Measurements from ENCODE around the gene CFAP57.

DNA sequence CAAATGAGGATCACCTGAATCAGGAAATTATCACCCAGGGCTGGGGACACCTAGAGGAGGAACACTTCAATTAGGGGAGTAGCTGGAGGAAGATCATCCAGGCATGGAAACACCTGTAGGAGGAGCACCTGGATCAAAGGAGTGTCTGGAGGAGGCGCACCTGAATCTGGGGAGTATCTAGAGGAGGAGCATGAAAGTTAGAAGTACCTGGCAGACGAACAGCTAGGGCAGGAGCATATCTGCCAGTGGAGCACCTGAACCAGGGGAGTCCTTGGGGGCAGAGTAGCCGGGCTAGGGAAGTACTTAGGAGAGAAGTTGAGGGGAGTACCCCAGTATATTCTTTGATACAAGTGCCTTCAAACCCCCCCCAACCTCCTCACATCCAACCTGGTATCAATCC, 111.9 kb downstream of the CFAP57 start:
- TF ChIP-seq EZH2 (IDR thresholded peaks at IDR 0.05; ENCODE audit: low read depth): no peak
- TF ChIP-seq, protein P1, sequence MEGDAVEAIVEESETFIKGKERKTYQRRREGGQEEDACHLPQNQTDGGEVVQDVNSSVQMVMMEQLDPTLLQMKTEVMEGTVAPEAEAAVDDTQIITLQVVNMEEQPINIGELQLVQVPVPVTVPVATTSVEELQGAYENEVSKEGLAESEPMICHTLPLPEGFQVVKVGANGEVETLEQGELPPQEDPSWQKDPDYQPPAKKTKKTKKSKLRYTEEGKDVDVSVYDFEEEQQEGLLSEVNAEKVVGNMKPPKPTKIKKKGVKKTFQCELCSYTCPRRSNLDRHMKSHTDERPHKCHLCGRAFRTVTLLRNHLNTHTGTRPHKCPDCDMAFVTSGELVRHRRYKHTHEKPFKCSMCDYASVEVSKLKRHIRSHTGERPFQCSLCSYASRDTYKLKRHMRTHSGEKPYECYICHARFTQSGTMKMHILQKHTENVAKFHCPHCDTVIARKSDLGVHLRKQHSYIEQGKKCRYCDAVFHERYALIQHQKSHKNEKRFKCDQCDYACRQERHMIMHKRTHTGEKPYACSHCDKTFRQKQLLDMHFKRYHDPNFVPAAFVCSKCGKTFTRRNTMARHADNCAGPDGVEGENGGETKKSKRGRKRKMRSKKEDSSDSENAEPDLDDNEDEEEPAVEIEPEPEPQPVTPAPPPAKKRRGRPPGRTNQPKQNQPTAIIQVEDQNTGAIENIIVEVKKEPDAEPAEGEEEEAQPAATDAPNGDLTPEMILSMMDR (conservative IDR thresholded peaks at IDR 0.05): no peak
